Measurements from ENCODE around the gene TMEM80. TPM values are rescaled to one million over a fixed set of nuclear protein-coding genes. Genes with fewer than 3 reads are reported as not detected.

The TMEM80 gene
- total and polyA plus RNA-seq, 2 of the 8 experiments (the other 6 are each of a cell fraction or from before 2014, with no cell fraction given): 8.0 to 16.3 TPM

DNA sequence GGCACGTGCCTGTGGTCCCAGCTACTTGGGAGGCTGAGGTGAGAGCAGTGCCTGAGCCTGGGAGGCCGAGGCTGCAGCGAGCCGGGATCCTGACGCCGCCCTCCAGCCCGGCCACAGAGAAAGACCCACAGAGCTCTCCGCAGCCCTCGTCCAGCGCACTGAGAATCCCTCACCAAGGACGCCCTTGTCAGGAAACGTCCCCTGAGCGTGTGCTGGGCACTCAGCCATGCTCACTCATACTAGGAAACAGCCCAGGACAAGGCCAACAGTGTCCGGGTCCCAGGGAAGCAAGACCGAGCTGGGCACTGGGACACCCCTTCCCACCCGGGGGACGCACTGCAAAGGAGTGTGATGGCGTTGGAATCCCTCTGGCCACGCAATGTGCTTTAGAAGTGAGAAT, 15.1 kb upstream of the TMEM80 start (continued):
- TF ChIP-seq KDM1A (IDR thresholded peaks at IDR 0.05; ENCODE audit: borderline replicate concordance, low read length): no peak
- TF ChIP-seq CTBP2 (IDR thresholded peaks at IDR 0.05; ENCODE audit: borderline replicate concordance, insufficient read depth, insufficient read length, low read length): no peak
- TF ChIP-seq SP2 (IDR thresholded peaks at IDR 0.05; ENCODE audit: low read length): no peak
- no peak for TF ChIP-seq TAF7 (optimal IDR thresholded peaks at IDR 0.05; ENCODE audit: borderline replicate concordance, low read depth, low read length)
- TF ChIP-seq TBP (IDR thresholded peaks at IDR 0.05; ENCODE audit: low read depth, low read length): no peak
- no peak for TF ChIP-seq KDM4A (IDR thresholded peaks at IDR 0.05; ENCODE audit: low read depth, low read length, severe bottlenecking)
- TF ChIP-seq RNF2 (IDR thresholded peaks at IDR 0.05; ENCODE audit: borderline replicate concordance, low read depth, low read length, missing control alignments, poor library complexity, severe bottlenecking): no peak
- TF ChIP-seq, protein P1, sequence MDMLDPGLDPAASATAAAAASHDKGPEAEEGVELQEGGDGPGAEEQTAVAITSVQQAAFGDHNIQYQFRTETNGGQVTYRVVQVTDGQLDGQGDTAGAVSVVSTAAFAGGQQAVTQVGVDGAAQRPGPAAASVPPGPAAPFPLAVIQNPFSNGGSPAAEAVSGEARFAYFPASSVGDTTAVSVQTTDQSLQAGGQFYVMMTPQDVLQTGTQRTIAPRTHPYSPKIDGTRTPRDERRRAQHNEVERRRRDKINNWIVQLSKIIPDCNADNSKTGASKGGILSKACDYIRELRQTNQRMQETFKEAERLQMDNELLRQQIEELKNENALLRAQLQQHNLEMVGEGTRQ (IDR thresholded peaks at IDR 0.05; ENCODE audit: low read length): no peak
